Endothelial cell of umbilical vein (primary cell): ENCODE results near the gene GAL. TPM values are rescaled to one million over a fixed set of nuclear protein-coding genes. Genes with fewer than 3 reads are reported as not detected.
"Not testable (repeated sequence)": the region's sequence is repeated elsewhere in the genome, so short reads cannot be mapped to it uniquely, and the experiment has no call there.

Experiments
- BruUV-seq: library from RNA; stranded (reverse); fragments of 400-500 nt; replicated peaks from 2 replicates; lab custom pipeline; 2021; lab: Mats Ljungman, UMichigan
- CTCF ChIA-PET: fragments of 300-600, 350-600 bp; sonication (Branson Sonifier 250); formaldehyde crosslinking; loops from one replicate; lab custom pipeline; 2021; ENCODE audit warnings: antibody characterized with exemption, inconsistent platforms; lab: Charles Lee
- POLR2A ChIA-PET: fragments of 300-600, 350-600 bp; sonication (Branson Sonifier 250); formaldehyde crosslinking; loops from one replicate; lab custom pipeline; 2021; ENCODE audit warnings: antibody characterized with exemption, inconsistent platforms; lab: Charles Lee
- DNase-seq: peaks from one replicate; pipeline ENCODE4 v3.0.0-alpha.2; 2011; ENCODE audit warnings: low read depth, low spot score
- FAIRE-seq: peaks from 2 replicates; lab custom pipeline; 2011; peaks lifted over from hg19 to GRCh38; lab: Jason Lieb, UNC
- H2AFZ ChIP-seq: 2 replicates; pipeline ENCODE4 v1.6.0; 2012; ENCODE audit warnings: low read depth, low read length, control low read depth, inconsistent platforms
- H3K27ac ChIP-seq: 2 replicates; pipeline ENCODE4 v1.5.1; 2011; ENCODE audit warnings: low read depth, mild to moderate bottlenecking, control low read depth, low read length, moderate library complexity; ENCODE audit not compliant: insufficient read depth
- H3K27me3 ChIP-seq, 2 experiments: 2 replicates each; pipeline versions ENCODE4 v1.6.0 to v1.6.1; 2011; ENCODE audit warnings: low read length in 2 of 2, mixed read lengths in 1 of 2; ENCODE audit not compliant: control insufficient read depth in 2 of 2, insufficient read depth in 2 of 2
- H3K36me3 ChIP-seq, 2 experiments: 2 replicates in 1 of 2; 3 replicates in 1 of 2; pipeline ENCODE4 v1.5.1; 2011; ENCODE audit warnings: low read length in 2 of 2, mild to moderate bottlenecking in 1 of 2, moderate library complexity in 1 of 2; ENCODE audit not compliant: control insufficient read depth in 2 of 2, insufficient read depth in 2 of 2; ENCODE audit errors: extremely low read depth in 1 of 2
- H3K4me1 ChIP-seq: 3 replicates; pipeline ENCODE4 v1.5.1; 2011; ENCODE audit warnings: mild to moderate bottlenecking, low read length; ENCODE audit not compliant: control insufficient read depth, insufficient read depth; ENCODE audit errors: extremely low read depth
- H3K4me2 ChIP-seq: 2 replicates; pipeline ENCODE4 v1.6.1; 2011; ENCODE audit warnings: low read length, control low read depth, mixed read lengths; ENCODE audit not compliant: insufficient read depth
- H3K4me3 ChIP-seq, 3 experiments: fragments of 200-600 bp in 1 of 3; sonication (generic), shearing (Covaris generic) in 1 of 3; replicated peaks in 1 of 3; 2 replicates each; pipeline ENCODE4 v1.5.1; 2011 to 2016; ENCODE audit warnings: control low read depth in 3 of 3, low read length in 3 of 3, mild to moderate bottlenecking in 2 of 3, inconsistent platforms in 1 of 3, low read depth in 1 of 3, moderate library complexity in 1 of 3; ENCODE audit not compliant: insufficient read depth in 1 of 3
- H3K79me2 ChIP-seq: 2 replicates; pipeline ENCODE4 v1.6.0; 2012; ENCODE audit warnings: low read length, inconsistent platforms; ENCODE audit not compliant: control insufficient read depth, insufficient read depth
- H3K9ac ChIP-seq: replicated peaks from 2 replicates; pipeline ENCODE3; 2011; ENCODE audit warnings: low read length, control low read depth; ENCODE audit not compliant: insufficient read depth; ENCODE audit errors: extremely low read depth
- H3K9me1 ChIP-seq: replicated peaks from 3 replicates; pipeline ENCODE4 v1.6.0; 2011; ENCODE audit warnings: mild to moderate bottlenecking, low read length; ENCODE audit not compliant: control insufficient read depth, insufficient read depth; ENCODE audit errors: extremely low read depth
- H3K9me3 ChIP-seq: replicated peaks from 2 replicates; pipeline ENCODE4 v1.5.1; 2012; ENCODE audit warnings: low read length, inconsistent platforms; ENCODE audit not compliant: control insufficient read depth, insufficient read depth
- H4K20me1 ChIP-seq: replicated peaks from 2 replicates; pipeline ENCODE3; 2011; ENCODE audit warnings: mild to moderate bottlenecking, low read length; ENCODE audit not compliant: control insufficient read depth, insufficient read depth; ENCODE audit errors: extremely low read depth
- EZH2 ChIP-seq: IDR thresholded peaks from 2 replicates; pipeline ENCODE4 v1.6.1; 2012; ENCODE audit warnings: borderline replicate concordance, low read depth, mild to moderate bottlenecking, moderate library complexity, low read length, inconsistent platforms; ENCODE audit not compliant: severe bottlenecking
- FOS ChIP-seq: IDR thresholded peaks from 2 replicates; pipeline ENCODE4 v1.6.1; 2011; ENCODE audit warnings: mild to moderate bottlenecking, low read length, moderate library complexity, borderline replicate concordance; ENCODE audit not compliant: insufficient read depth
- GATA2 ChIP-seq: IDR thresholded peaks from 2 replicates; pipeline ENCODE4 v1.7.0; 2011; ENCODE audit warnings: low read depth, mild to moderate bottlenecking, moderate library complexity, mixed read lengths, low read length; ENCODE audit not compliant: insufficient read length, insufficient read depth
- JUN ChIP-seq: IDR thresholded peaks from 2 replicates; pipeline ENCODE4 v1.6.1; 2011; ENCODE audit warnings: borderline replicate concordance, low read depth; ENCODE audit not compliant: insufficient read length, insufficient read depth
- MAX ChIP-seq: IDR thresholded peaks from 2 replicates; pipeline ENCODE4 v1.6.1; 2011; ENCODE audit not compliant: insufficient read depth, insufficient read length
- MYC ChIP-seq: IDR thresholded peaks from one replicate; pipeline ENCODE4 v1.6.1; 2011; ENCODE audit warnings: mild to moderate bottlenecking, low read depth, low read length
- POLR2A ChIP-seq: IDR thresholded peaks from 2 replicates; pipeline ENCODE4 v1.6.1; 2012; ENCODE audit warnings: low read depth, mild to moderate bottlenecking, control low read depth, low read length
- POLR2AphosphoS5 ChIP-seq: IDR thresholded peaks from 2 replicates; pipeline ENCODE4 v1.6.1; 2012; ENCODE audit warnings: low read depth, mild to moderate bottlenecking, control low read depth, low read length, moderate library complexity; ENCODE audit not compliant: insufficient read depth
- dilution Hi-C: fragments of 300-500 bp; cut with MboI; formaldehyde crosslinking; loops from one replicate; pipeline ENCODE4 v1.15.0; 2019; ENCODE audit warnings: low sequenced_read_pairs; ENCODE audit not compliant: extremely low pct_ligation_motif_present
- intact Hi-C: fragments of 100-400 bp; cut with micrococcal nuclease; formaldehyde crosslinking; loops from one replicate; pipeline ENCODE4 v1.10.0; 2022
- polyA plus RNA-seq, 4 experiments: library from polyadenylated mRNA; depleted of rRNA in 3 of 4; stranded (reverse) in 3 of 4; unstranded in 1 of 4; fragments of >200 nt; gene quantifications; 2 replicates each; pipeline versions ENCODE4 v1.2.1 to v1.2.3, GENCODE V29; 2011 to 2012; ENCODE audit warnings: missing spikeins in 1 of 4
- total RNA-seq: library from RNA; stranded (reverse); gene quantifications from 2 replicates; pipeline ENCODE4 v1.2.3, GENCODE V29; 2021
- TF ChIP-seq, protein P1 (sequence below), 2 donors: IDR thresholded peaks; 1 replicate in 1 of 2; 2 replicates in 1 of 2; pipeline ENCODE4 v1.5.1; 2011; ENCODE audit warnings: low read length in 2 of 2, mild to moderate bottlenecking in 2 of 2, moderate library complexity in 2 of 2, control low read depth in 1 of 2, inconsistent platforms in 1 of 2, low read depth in 1 of 2; ENCODE audit not compliant: insufficient read depth in 1 of 2; ENCODE audit errors: extremely low read depth in 1 of 2

GAL gene
- total and polyA plus RNA-seq, 2 donors (not counting 3 experiments of a cell fraction or from before 2014, with no cell fraction given) = 1.2 to 9.8 TPM

DNA sequence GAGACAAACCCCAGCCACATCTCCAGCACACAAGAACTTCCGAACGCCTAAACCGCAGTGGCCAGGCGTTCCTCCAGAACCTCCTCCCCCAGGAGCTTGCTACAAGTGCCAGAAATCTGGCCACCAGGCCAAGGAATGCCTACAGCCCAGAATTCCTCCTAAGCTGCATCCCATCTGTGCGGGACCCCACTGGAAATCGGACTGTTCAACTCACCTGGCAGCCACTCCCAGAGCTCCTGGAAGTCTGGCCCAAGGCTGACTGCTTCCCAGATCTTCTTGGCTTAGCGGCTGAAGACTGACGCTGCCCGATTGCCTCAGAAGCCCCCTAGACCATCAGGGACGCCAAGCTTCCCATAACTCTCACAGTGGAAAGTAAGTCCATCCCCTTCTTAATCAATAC lies 48.5 kb upstream of the GAL start:
- H3K27ac ChIP-seq, H3K9me3 ChIP-seq, dilution Hi-C loops, H2AFZ ChIP-seq, H3K4me2 ChIP-seq, DNase-seq, FAIRE-seq, H3K4me3 ChIP-seq, BruUV-seq, intact Hi-C loops, H3K36me3 ChIP-seq, H3K79me2 ChIP-seq, H3K9ac ChIP-seq, H3K9me1 ChIP-seq, POLR2A ChIA-PET, H3K4me1 ChIP-seq, H3K27me3 ChIP-seq, H4K20me1 ChIP-seq: not testable (repeated sequence)
- CTCF ChIA-PET = interaction anchor here (1.9 kb wide), 1 partner anchor 162 kb away, joined by 7 read pairs; no protein-coding TSS in a partner anchor

- FAIRE-seq, H3K4me1 ChIP-seq, H4K20me1 ChIP-seq, intact Hi-C loops, H3K27me3 ChIP-seq, H3K9ac ChIP-seq, CTCF ChIA-PET, H3K9me1 ChIP-seq, POLR2A ChIA-PET, H3K4me2 ChIP-seq, H3K27ac ChIP-seq, H3K36me3 ChIP-seq, H3K79me2 ChIP-seq, BruUV-seq, dilution Hi-C loops, H3K4me3 ChIP-seq, DNase-seq, H3K9me3 ChIP-seq, H2AFZ ChIP-seq: not testable (repeated sequence)
These were observed 45.0 kb upstream of the GAL start for GRCh38 chr11:68639322-68639721.

GRCh38 chr11:68641880-68642279 lies 42.5 kb upstream of the GAL start:
- no peaks in the 10 kb centered on the region for H3K36me3 ChIP-seq
- H3K4me3 ChIP-seq = no peak overlapping the region
- BruUV-seq = no TSS peak
- POLR2A ChIA-PET = no interaction called here
- CTCF ChIA-PET = no interaction called here
- FAIRE-seq = no peak
- dilution Hi-C loops (no loop called here), intact Hi-C loops (no loop called here)
- no peaks in the 10 kb centered on the region for H4K20me1 ChIP-seq
- TF ChIP-seq, protein P1, sequence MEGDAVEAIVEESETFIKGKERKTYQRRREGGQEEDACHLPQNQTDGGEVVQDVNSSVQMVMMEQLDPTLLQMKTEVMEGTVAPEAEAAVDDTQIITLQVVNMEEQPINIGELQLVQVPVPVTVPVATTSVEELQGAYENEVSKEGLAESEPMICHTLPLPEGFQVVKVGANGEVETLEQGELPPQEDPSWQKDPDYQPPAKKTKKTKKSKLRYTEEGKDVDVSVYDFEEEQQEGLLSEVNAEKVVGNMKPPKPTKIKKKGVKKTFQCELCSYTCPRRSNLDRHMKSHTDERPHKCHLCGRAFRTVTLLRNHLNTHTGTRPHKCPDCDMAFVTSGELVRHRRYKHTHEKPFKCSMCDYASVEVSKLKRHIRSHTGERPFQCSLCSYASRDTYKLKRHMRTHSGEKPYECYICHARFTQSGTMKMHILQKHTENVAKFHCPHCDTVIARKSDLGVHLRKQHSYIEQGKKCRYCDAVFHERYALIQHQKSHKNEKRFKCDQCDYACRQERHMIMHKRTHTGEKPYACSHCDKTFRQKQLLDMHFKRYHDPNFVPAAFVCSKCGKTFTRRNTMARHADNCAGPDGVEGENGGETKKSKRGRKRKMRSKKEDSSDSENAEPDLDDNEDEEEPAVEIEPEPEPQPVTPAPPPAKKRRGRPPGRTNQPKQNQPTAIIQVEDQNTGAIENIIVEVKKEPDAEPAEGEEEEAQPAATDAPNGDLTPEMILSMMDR (IDR thresholded peaks at IDR 0.05; ENCODE audit: extremely low read depth in 1 of 2, insufficient read depth in 1 of 2, low read depth in 1 of 2, low read length in 2 of 2) = no peak
- TF ChIP-seq GATA2 = no peak
- TF ChIP-seq POLR2AphosphoS5 = no peak
- TF ChIP-seq POLR2A = no peak
- no peak for TF ChIP-seq MAX
- no peak for TF ChIP-seq EZH2
- TF ChIP-seq FOS = no peak
- TF ChIP-seq MYC = no peak
- TF ChIP-seq JUN = no peak
- H3K4me1 ChIP-seq = no peaks in the 10 kb centered on the region
- no peaks in the 10 kb centered on the region for H3K79me2 ChIP-seq
- H3K27me3 ChIP-seq = peaks cover 0 to 1% of the 10 kb centered on the region in 2 experiments
- no peak overlapping the region for H2AFZ ChIP-seq
- DNase-seq = no peak
- no peaks in the 10 kb centered on the region for H3K9me1 ChIP-seq
- no peak overlapping the region for H3K4me2 ChIP-seq
- H3K9ac ChIP-seq = no peak overlapping the region
- H3K9me3 ChIP-seq = no peaks in the 10 kb centered on the region
- H3K27ac ChIP-seq = no peak overlapping the region
